ENCODE data around the gene GRIK3.

GRIK3 gene

GRCh38 chr1:36975642-36976041, 58.7 kb downstream of the GRIK3 start (continued):
- TF ChIP-seq ZNF280C (tag by site-specific recombination; IDR thresholded peaks at IDR 0.05) (no peak), SALL2 (tag by site-specific recombination; IDR thresholded peaks at IDR 0.05; ENCODE audit: borderline replicate concordance) (no peak), ZNF580 (tag by site-specific recombination; IDR thresholded peaks at IDR 0.05) (no peak), ZNF791 (tag by site-specific recombination; IDR thresholded peaks at IDR 0.05) (no peak), YY2 (tag by site-specific recombination; IDR thresholded peaks at IDR 0.05) (no peak), ZNF830 (tag by site-specific recombination; IDR thresholded peaks at IDR 0.05; ENCODE audit: low read depth) (no peak)

GRCh38 chr1:36973056-36973455, 61.3 kb downstream of the GRIK3 start:
- TF ChIP-seq PRDM1 (tag by site-specific recombination; IDR thresholded peaks at IDR 0.05) (no peak), ZNF335 (tag by site-specific recombination; conservative IDR thresholded peaks at IDR 0.05) (no peak), ZNF677 (tag by site-specific recombination; IDR thresholded peaks at IDR 0.05) (no peak), ZNF248 (tag by site-specific recombination; IDR thresholded peaks at IDR 0.05) (no peak), INSM2 (tag by site-specific recombination; IDR thresholded peaks at IDR 0.05) (no peak), ZBTB17 (tag by site-specific recombination; IDR thresholded peaks at IDR 0.05) (no peak), ZNF571 (tag by site-specific recombination; IDR thresholded peaks at IDR 0.05) (no peak), SP3 (tag by site-specific recombination; IDR thresholded peaks at IDR 0.05) (no peak), ZIC2 (tag by site-specific recombination; IDR thresholded peaks at IDR 0.05) (no peak), ZNF48 (tag by site-specific recombination; IDR thresholded peaks at IDR 0.05) (no peak), ZNF777 (tag by site-specific recombination; IDR thresholded peaks at IDR 0.05; ENCODE audit: borderline replicate concordance) (no peak), ZSCAN16 (tag by site-specific recombination; IDR thresholded peaks at IDR 0.05) (no peak), ZNF558 (tag by site-specific recombination; IDR thresholded peaks at IDR 0.05) (no peak), ZNF121 (tag by site-specific recombination; IDR thresholded peaks at IDR 0.05) (no peak), ZNF19 (tag by site-specific recombination; IDR thresholded peaks at IDR 0.05; ENCODE audit: low read depth) (no peak), ZNF843 (tag by site-specific recombination; IDR thresholded peaks at IDR 0.05) (no peak), ZNF311 (tag by site-specific recombination; IDR thresholded peaks at IDR 0.05; ENCODE audit: borderline replicate concordance) (no peak), MYNN (tag by site-specific recombination; IDR thresholded peaks at IDR 0.05; ENCODE audit: borderline replicate concordance) (no peak)
- ChIA-PET CTCF (interaction anchor here (0.7 kb wide), 1 partner anchor 950 kb away, joined by 4 read pairs; no protein-coding TSS in a partner anchor), POLR2A (no interaction called here)
- no peaks in the 10 kb centered on the region for H3K36me3 ChIP-seq (ENCODE audit: control insufficient read depth in 2 of 2, insufficient read depth in 1 of 2, low read length in 2 of 2)
- H3K9me3 ChIP-seq (ENCODE audit: control insufficient read depth, insufficient read depth, low read depth, low read length), result no peaks in the 10 kb centered on the region
- no peak overlapping the region for H3K27ac ChIP-seq (ENCODE audit: extremely low read depth, low read depth, low read length)
- H3K4me1 ChIP-seq (ENCODE audit: control insufficient read depth, insufficient read depth, low read length), result no peaks in the 10 kb centered on the region
- no peak overlapping the region for H3K4me3 ChIP-seq (ENCODE audit: low read depth, low read length)
